Measurements from ENCODE around the gene WHRN.

Gene WHRN

DNA sequence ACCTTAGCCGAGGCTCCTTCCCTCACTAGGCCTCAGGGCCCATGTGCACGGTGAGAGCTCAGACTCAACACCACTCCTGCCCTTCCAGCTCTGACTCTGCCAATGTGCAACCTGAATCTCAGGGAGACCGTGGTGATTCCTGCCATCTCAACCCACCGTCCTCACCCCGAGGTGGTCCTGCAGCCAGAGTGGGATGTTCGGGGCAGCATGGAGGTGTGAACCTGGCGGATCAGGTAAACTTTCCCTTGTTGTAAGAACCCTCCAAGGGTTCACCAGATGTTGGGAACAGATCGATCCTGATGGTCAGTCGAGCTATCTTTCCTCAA is 117.0 kb downstream of the WHRN start:
- Histone ChIP-seq H3K36me3 (ENCODE audit: insufficient read depth) (no peaks in the 10 kb centered on the region), H3K27ac (peak overlapping the region; percentile 95), H4K20me1 (ENCODE audit: insufficient read depth) (no peaks in the 10 kb centered on the region), H3K9ac (peak overlapping the region; percentile 77), H3K4me2 (peak overlapping the region; percentile 100), H2AFZ (ENCODE audit: low read depth) (peak overlapping the region; percentile 20; the same call in 1 of the 2 replicates), H3K4me3 (IDR thresholded peaks at IDR 0.05; ENCODE audit: insufficient read depth, low read depth, low read length) (no peak overlapping the region), H3K79me2 (ENCODE audit: insufficient read depth, low read depth) (peaks cover 77% of the 10 kb centered on the region), H3K4me1 (ENCODE audit: low read depth, poor library complexity, severe bottlenecking) (peaks cover 63% of the 10 kb centered on the region), H3K27me3 (ENCODE audit: insufficient read depth, low read depth) (no peaks in the 10 kb centered on the region)
- TF ChIP-seq, protein P1, sequence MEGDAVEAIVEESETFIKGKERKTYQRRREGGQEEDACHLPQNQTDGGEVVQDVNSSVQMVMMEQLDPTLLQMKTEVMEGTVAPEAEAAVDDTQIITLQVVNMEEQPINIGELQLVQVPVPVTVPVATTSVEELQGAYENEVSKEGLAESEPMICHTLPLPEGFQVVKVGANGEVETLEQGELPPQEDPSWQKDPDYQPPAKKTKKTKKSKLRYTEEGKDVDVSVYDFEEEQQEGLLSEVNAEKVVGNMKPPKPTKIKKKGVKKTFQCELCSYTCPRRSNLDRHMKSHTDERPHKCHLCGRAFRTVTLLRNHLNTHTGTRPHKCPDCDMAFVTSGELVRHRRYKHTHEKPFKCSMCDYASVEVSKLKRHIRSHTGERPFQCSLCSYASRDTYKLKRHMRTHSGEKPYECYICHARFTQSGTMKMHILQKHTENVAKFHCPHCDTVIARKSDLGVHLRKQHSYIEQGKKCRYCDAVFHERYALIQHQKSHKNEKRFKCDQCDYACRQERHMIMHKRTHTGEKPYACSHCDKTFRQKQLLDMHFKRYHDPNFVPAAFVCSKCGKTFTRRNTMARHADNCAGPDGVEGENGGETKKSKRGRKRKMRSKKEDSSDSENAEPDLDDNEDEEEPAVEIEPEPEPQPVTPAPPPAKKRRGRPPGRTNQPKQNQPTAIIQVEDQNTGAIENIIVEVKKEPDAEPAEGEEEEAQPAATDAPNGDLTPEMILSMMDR (conservative IDR thresholded peaks at IDR 0.05; ENCODE audit: low read depth, low read length): no peak

DNA sequence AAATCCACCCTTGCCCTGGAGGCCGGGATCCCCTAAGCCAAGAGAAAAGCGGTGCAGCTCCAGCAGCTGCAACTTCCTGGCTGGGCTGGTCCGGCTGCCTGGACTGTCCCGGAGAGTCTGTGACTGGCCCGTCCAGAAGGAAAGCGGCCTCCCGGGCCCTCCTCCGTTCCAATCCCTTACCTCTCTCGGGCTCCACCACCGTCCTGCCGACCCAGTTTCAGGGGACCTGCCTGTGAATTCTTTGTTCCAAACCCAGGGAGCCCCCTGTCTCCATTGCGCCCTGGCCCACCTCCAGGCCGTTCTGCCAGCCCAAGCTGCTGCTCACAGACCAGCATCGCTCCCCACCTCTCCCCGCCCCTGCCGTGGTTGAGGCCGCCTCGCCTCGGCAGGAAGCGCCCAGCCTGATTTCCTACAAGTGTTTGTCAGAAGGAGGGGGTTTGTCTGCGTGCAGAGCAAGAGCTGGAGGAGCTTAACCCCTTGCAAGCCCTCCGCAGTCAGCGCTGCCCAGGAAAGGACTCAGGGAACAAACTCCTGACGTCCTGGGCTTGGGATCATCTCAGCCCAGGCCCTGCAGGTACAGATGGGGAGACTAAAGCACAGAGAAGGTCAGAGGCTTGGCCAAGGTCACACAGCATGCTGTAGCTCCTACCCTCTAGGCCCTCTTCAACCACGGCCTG is 117.5 kb downstream of the WHRN start, which contains the start of gene AKNA:
AKNA (minus strand) TSS at position 303 of the 677 bp plus-strand sequence. CDS start 6,649 bp downstream, outside the sequence.
- no peak within 1 kb of the TSS for H3K4me3 ChIP-seq (IDR thresholded peaks at IDR 0.05; ENCODE audit: insufficient read depth, low read depth, low read length)
- H3K9ac ChIP-seq: peak within 1 kb of the TSS; percentile 77
- peak within 1 kb of the TSS; percentile 95 for H3K27ac ChIP-seq
- peak within 1 kb of the TSS; percentile 100 for H3K4me2 ChIP-seq
- H3K79me2 ChIP-seq (ENCODE audit: insufficient read depth, low read depth): peaks cover 82% of the 10 kb centered on the region
- peaks cover 67% of the 10 kb centered on the region for H3K4me1 ChIP-seq (ENCODE audit: low read depth, poor library complexity, severe bottlenecking)
- H3K36me3 ChIP-seq (ENCODE audit: insufficient read depth): no peaks in the 10 kb centered on the region
- TF ChIP-seq, protein P1 (conservative IDR thresholded peaks at IDR 0.05; ENCODE audit: low read depth, low read length): no peak
- H2AFZ ChIP-seq (ENCODE audit: low read depth): peak within 1 kb of the TSS; percentile 20; the same call in 1 of the 2 replicates
- no peaks in the 10 kb centered on the region for H3K27me3 ChIP-seq (ENCODE audit: insufficient read depth, low read depth)
- no peaks in the 10 kb centered on the region for H4K20me1 ChIP-seq (ENCODE audit: insufficient read depth)

DNA sequence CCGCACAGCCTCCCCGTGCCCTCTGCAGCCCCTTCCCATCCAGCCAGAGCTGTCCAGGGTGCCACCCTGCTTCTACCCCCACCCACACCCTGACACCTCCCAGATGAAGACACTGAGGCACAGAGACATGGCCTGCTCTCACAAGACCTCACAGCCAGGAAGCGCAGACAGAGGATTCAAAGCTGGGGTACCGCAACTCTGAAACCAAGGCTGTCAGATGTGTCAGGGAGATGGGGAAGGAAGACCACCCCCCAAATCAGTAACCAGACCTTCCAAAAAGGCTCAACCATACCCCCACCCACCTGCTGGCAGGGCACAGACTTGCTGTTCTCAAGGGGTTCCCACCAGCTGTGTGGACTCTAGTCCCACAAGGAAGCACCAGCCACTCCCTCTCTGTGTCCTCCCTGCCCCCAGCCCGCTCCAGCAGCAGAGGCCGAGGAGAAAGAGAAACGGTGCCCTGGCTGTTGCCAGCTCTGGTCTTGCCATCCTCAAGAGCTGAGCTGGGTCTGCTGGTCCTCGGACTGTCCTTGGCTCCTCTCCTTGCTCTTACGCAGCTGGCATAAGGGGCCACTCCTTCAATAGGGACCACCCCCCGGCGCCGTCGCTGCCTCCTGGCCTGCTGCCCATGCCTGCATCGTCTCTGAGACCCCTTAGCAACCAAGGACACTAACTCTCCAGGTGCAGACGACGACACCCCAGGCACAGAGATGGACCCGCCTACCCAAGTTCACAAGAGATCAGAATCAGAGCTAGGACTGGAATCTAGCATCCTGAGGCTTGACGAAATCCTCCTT is 118.2 kb downstream of the WHRN start:
- no peak overlapping the region; the same call in 1 of the 2 replicates for H2AFZ ChIP-seq (ENCODE audit: low read depth)
- no peaks in the 10 kb centered on the region for H3K27me3 ChIP-seq (ENCODE audit: insufficient read depth, low read depth)
- peak overlapping the region; percentile 77 for H3K9ac ChIP-seq
- TF ChIP-seq, protein P1 (conservative IDR thresholded peaks at IDR 0.05; ENCODE audit: low read depth, low read length): no peak
- no peaks in the 10 kb centered on the region for H4K20me1 ChIP-seq (ENCODE audit: insufficient read depth)
- H3K4me3 ChIP-seq (IDR thresholded peaks at IDR 0.05; ENCODE audit: insufficient read depth, low read depth, low read length): no peak overlapping the region
- H3K27ac ChIP-seq: peak overlapping the region; percentile 95
- peaks cover 85% of the 10 kb centered on the region for H3K79me2 ChIP-seq (ENCODE audit: insufficient read depth, low read depth)
- peak overlapping the region; percentile 100 for H3K4me2 ChIP-seq
- no peaks in the 10 kb centered on the region; the same call in 1 of the 2 replicates for H3K36me3 ChIP-seq (ENCODE audit: insufficient read depth)
- peaks cover 75% of the 10 kb centered on the region for H3K4me1 ChIP-seq (ENCODE audit: low read depth, poor library complexity, severe bottlenecking)

DNA sequence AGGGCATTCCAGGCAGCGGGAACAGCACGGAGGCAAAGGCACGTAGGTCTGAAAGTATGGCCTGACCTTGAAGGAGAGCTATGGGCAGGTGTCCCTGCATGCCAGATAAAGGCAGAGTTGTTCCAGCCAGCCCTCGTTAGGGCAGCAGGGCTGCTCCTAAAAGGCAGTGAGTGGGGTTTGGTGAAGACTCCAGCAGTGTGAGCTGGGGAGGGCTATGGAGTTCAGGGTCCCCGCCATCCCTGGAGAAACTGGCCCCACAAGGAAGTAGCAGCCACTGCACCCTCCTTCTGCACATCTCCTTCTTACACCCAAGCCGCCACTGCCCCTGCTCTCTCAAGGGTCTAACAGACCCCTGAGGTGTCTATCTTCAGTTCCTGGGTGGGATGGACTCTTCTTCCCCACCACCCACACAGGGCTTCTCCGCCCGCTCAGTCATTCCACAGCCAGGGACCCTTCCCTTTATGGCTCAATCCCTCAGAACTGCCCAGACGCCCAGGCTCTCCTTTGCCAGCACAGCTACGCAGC is 118.8 kb downstream of the WHRN start:
- TF ChIP-seq, protein P1 (conservative IDR thresholded peaks at IDR 0.05; ENCODE audit: low read depth, low read length): no peak
- H3K9ac ChIP-seq: peak overlapping the region; percentile 77
- H3K79me2 ChIP-seq (ENCODE audit: insufficient read depth, low read depth): peaks cover 88% of the 10 kb centered on the region
- H3K27me3 ChIP-seq (ENCODE audit: insufficient read depth, low read depth): no peaks in the 10 kb centered on the region
- H3K36me3 ChIP-seq (ENCODE audit: insufficient read depth): no peaks in the 10 kb centered on the region; the same call in 1 of the 2 replicates
- H2AFZ ChIP-seq (ENCODE audit: low read depth): no peak overlapping the region
- H4K20me1 ChIP-seq (ENCODE audit: insufficient read depth): no peaks in the 10 kb centered on the region
- peaks cover 74% of the 10 kb centered on the region for H3K4me1 ChIP-seq (ENCODE audit: low read depth, poor library complexity, severe bottlenecking)
- H3K4me2 ChIP-seq: peak overlapping the region; percentile 100
- H3K4me3 ChIP-seq (IDR thresholded peaks at IDR 0.05; ENCODE audit: insufficient read depth, low read depth, low read length): no peak overlapping the region
- peak overlapping the region; percentile 95 for H3K27ac ChIP-seq
